DMS 273 (cell line): ENCODE data around the gene CCDC149.

ENCODE experiments used
- DNase-seq: peaks from one replicate; lab custom pipeline; 2025; ENCODE audit not compliant: unreplicated experiment; lab: John Stamatoyannopoulos, UW

CCDC149 gene

DNA sequence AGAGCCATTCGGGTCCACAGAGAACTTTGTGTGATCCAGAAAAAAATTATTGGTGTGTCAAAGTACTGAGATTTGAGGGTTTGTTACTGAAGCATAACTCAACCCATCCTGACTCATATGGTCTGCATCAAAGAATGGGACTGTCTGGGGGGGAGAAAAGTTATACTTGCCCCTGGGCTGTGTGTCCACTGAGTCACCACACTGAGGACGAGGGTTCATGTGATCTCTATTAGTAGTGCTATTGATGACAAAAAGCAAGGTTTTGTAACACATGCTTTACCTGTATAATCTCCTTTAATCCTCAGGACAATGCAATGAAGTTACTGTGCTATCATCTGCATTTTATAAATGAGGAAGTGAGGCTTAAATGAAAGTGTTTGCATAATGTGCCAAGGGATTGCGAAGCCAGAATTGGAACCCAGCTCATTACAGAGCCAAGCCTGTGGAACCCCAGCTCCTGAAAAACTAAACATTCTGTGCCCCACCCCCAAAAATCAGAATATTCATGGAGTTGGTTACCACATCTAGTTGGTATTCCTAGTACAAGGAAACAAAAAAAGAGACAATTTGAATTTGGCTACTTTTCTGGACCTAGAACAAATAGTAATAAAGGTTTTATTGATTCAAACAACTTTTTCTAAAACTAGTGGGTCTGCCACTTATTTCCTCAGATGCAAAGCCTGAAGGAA, 31.2 kb downstream of the CCDC149 start:
- DNase-seq = no peak

DNA sequence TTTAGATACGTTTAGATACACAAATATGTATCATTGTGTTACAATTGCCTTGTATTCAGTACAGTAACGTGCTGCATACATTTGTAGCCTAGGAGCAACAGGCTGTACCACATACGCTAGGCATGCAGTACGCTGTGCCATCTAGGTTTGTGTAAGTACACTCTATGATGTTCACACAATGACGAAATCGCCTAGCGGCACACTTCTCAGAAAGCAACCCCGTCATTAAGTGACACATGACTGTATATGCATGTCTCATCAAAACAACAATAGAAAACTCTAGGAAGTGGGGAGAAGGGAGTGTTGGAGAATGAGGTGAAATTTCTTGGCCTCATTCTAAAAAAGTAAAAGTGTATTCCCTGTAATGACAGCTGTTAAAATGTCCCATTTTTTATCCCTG, 32.7 kb downstream of the CCDC149 start:
- DNase-seq = no peak

DNA sequence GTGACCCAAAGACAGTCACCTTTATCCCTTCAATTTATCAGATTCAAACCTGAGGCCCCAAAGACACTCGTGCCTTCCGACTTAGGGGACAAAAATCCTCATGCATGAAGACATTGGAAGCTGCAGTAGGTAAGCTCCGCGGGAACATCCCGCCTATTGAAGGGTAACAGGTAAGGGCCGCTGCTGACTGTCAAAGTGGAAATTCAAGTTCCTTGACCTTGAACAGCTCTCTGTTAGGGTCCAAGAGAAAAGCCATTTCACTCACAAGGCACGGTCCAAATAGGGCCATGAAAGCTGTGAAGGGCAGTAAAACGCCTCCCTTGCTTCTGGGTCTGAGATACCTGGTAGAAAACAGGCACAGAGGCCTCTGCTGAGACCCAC, 34.2 kb downstream of the CCDC149 start:
- no peak for DNase-seq

DNA sequence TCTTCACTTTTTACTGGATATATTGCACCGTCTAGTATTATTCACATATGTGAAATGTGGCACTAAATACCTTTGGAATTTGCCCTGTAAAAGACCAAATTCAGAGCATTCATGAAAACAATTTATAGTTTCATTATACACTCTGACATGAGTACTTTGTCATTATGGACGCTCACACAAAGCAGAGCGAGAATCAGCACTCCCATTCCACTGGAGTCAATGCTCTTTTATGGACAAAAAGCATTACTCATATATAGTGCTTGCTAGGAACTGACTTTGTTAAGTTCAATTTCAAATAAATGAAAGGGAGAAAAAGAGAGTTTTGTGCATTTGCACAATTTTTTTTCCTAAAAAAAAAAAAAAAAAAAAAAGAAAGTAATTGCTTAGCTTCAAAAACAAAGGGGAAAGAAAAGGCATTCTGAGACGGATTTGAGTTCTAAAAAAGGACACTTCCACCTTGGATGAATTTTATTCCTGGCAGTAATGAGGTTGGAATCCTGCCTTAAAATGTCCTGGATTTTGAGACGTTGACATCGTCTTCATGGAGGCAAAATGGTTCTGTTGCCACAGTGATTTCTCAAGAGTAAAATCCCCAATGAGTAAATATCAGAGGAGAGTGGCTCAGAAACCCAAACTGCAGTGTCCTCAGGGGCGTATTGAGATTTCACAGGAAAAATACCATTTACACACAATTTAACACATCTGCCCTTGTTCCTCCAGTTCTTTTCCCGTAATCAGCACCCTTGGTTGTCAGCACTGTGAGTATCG, 34.8 kb downstream of the CCDC149 start:
- no peak for DNase-seq

DNA sequence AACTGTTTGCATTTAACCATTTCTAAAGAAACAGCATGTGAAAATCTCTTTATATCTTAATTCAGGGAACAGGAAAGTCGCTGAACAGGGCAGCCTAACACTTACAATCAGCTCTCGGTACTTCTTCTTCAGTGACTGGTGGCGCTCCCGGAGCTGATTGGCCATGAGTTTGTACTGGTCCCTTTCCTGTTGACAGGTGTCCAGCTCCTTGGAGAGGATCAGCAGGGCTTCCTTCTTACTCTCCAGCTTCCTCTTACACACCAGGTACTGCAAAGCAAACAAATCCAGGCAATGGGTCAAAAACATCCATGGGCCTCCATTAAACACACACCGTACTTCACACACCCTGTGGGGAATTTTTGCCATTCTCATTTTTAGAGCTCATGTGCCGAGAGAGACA, 36.4 kb downstream of the CCDC149 start:
- no peak for DNase-seq

DNA sequence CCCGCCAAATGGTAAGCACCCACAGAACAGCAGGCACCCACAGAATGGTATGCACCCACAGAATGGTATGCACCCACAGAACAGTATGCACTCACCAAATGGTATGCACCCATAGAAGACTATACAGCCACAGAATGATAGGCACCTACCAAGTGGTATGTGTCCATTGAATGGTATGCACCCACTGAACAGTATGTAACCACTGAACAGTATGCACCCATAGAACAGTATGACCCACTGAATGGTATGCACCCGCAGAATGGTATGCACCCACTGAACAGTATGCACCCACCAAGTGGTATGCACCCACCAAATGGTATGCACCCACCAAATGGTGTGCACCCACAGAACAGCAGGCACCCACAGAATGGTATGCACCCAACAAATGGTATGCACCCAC, 40.1 kb downstream of the CCDC149 start:
- no peak for DNase-seq

DNA sequence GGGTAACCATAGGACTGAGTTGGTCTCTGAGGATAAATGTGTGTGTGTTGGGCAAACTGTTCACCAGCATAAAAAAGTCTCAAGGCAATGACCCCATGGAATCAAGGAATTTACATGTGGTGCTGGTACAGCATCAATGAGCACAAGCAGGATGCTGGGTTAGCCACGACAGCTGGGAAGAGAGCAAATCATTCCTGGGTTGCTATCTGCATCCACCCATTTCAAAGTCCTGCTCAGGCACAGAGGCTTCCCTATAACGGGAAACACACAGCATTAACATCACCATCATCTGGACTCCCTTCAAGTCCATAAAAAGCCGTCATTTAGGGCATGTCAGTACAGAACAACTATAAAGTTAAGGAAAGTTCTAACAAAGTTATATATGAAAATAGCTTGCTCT, 41.6 kb downstream of the CCDC149 start:
- DNase-seq = no peak

DNA sequence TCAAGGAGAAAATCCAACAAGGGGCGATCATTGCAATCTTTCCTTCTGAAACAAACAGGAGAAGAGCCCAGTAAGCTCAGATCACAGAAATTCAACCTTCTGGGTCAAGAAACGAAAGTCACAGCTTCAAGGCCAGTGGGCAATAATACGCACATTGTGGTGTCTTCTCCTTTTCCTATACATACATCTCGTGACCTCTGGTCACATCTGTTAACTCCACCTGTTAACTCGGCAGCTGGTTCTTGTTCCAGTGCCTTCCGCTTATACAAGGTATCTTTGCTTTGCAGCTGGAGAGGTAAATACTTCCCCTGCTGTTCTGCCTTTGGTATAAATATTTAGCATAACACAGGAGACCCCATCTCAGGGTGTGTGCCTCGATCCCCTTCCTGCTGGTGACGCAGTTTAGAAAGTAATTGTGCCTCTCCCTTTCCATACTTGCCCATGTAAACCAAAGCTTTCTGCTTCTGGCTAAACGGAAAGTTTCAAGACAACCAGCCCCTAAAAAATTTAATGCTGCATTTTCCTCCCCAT, 45.0 kb downstream of the CCDC149 start:
- DNase-seq = no peak

DNA sequence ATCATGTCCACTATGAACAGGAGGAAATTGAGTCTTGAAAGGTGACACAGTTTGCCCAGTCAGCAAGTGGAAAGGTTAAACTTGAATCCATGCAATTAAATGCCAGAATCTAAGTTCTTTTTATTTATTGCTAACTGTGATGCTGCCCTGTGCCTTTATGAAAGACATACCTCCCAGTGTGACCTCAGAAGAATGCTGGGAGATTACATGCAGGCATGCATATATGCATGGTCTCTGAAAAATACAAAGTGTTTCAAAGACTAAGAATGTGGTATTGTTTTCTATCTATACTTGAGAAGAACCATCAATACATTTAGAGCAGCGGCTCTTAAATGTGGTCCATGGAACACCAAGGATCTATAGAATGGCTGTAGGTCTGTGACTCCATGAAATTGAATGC, 45.6 kb downstream of the CCDC149 start:
- DNase-seq = no peak

DNA sequence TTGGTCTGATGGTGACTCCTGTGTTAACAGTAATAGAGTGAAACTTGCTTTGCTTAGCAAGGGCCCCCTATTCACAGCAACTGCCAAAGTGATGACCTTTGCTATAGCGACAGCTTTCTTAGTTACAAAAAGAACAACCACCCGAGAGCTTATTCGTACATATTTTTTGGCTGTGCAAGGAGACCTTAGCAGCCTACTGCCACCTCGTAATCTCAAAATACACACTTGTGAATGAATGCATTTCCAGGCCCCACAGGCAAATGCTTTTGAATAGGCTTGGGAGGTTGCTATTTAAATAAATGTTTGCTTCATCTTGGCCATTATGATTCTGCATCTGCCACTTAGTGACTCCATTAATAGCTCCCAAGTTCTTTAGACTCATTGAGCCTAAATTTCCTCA, 47.4 kb downstream of the CCDC149 start:
- DNase-seq = no peak

DNA sequence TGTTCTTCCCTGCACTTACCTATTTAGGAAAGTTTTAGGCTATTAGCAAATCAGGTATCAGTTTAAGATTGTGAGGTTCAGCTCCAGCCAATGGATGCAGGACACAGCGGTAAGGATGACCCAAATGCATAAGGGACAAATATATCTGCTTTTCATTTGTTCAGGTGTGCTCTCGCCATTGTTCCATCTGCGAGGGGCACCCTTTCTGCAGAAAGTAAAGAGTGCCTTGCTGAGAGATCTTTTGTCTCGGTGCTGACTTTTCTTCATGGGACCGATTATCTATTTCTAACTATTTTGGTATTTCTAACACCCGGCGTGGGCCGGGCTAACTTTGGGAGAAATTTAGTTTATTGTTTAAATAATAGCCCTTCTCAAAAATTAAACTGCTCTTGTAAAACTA, 49.0 kb downstream of the CCDC149 start:
- DNase-seq = no peak

DNA sequence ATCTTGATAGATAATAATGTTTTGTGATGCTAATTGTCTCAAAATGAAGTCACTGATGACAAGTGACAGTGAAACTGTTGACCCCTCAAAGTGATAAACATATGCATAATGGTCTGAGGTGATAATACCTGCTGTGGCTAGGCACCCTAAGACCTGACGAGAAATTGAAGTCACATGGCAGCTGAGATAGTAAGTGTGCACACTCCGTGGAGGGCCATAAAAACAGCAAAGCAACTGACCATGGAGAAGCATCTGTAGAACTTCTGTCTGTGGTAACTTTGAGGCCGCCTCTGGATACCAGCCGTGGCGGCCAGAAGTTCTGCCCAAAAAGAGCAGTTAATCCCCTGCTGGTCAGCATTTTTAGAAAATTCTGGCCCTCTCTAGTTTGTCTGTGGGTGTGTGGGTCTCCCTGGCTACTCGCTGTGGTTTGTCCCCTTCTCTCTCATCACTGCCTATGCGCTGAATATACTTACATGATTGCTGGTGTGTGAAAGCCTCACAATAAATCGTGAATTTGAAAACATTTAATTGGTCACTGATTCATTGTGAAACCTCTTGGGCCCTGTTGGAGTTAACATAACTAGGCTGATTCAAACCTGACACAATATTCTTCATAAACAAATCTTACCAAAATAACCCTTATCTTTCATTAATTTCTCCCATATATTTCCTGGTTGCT, 50.6 kb downstream of the CCDC149 start:
- no peak for DNase-seq

DNA sequence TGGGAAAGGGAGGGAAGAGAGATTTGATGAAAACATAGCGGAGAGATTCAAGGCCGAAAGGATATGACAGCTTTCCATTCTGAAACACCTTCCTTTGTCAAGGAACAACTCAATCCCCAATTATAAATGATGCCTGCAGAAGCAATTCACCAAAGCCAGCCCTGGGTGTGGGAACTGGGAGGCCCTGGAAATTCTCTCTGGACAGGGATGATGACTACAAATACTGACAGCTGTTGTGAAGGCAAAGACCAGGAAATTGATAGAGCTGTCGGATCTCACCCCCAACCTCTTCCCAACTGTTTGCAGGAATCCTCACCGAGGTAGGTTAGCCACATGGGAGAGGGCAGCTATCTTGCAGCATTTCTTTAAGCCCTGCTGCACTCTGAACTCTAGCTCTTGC, 54.3 kb downstream of the CCDC149 start:
- no peak for DNase-seq

DNA sequence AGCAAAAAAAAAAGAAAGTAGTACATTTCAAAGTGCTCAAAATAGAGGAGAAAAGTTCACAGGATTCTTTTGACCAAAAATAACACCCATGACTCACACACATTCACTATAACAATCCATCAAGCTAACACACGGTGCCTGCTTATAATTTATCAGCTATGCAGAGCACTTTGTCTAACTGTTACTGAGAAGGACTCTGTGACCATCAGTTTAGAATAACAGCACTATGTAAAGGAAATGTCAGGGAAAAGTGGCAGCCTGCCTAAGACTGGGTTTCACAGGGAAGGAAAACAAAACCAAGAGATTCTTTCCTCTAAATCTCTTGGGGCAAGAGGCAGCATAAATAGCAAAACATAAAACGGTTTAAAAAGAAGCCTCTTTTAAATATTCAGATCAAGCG, 54.8 kb downstream of the CCDC149 start:
- no peak for DNase-seq

DNA sequence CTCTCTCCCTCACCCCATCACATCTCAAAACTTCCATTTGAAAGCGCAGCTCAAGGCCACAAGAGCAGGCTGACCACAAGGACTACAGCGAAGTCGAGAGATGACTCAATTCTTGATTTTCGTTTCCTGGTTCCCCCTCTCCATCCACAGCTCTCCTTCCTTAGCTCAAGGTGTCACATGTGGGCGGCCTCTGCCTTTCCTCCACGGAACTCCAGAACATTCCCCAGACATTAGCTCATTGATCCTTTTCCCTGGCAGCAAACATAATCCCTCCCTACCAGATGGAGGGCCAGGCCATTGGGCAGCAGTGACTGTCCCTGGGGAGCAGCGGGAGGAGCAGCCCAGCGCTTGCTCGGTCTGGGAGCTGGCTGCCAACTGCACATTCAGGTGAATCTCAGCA, 56.3 kb downstream of the CCDC149 start:
- DNase-seq = no peak

DNA sequence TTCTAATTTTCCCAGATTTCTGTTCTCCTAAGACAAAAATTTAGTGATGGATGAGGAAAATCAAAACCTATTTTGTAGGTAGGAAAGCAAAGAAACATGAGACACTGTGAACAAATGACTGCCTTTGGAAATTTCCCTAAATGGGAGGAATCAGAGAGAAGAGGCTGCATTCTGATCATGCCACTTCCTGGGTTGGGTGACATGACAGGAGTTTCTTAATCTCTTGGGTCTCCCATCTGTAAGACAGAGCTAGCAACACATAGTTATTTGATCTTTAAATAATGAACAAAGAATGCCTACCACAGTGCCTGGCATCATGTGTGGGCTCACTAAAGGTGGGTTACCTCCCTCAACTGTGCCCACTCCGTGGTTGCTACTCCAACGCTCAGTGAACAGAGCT, 57.1 kb downstream of the CCDC149 start:
- no peak for DNase-seq

DNA sequence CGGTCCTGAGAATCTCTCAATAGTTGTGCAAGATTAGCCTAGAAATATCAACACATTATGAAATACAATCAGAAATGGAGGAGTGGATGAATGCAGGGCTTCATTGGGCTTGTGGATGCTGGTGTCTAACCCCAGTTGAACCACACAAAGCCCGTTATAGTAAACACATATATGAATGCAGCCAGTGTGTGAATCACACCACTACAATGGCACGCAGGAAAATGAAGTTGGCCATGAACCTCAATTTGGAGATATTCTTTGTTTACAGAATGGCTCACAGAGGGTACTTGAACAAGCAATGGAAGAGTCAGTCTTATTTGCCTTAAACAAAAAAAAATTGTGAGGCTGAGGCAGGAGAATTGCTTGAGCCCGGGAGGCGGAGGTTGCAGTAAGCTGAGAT, 59.7 kb downstream of the CCDC149 start:
- no peak for DNase-seq

DNA sequence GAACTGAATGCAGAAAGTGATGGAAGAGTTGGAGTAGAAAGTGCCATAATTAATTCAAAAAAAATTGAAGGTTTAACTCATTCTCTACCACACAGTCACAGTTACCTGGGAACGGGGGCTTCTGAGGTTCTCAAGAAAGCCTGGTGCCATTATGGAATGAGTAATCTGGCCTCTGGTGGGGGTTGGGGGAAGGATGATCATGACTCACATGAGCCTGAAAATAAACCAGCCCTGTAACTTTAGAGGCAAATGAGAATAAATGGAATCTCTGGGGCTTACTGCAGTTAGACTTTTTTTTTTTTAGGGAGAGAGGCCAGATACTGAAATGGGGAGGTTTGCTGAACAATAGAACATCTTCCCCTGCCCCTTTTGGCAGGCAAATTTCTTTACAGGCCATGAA, 62.2 kb downstream of the CCDC149 start:
- DNase-seq = no peak

DNA sequence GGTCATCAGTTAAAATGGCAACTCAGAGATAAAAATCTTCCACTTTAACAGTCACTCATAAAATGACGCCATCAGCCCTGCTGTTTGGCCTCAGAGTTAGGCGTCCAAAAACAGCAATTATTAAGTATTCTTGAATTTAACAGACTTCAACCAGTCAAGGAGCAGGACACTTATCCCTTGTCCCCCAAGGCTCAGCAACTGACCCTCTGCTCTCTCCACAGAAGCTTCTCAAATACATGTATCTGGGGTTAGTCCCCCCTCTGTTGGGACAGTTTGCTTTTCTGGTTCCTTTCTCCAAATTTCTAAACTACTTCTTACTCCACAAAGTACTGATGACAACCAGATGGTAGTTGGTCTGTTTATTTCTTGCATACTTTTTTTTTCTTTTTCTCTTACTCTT, 63.1 kb downstream of the CCDC149 start:
- no peak for DNase-seq

DNA sequence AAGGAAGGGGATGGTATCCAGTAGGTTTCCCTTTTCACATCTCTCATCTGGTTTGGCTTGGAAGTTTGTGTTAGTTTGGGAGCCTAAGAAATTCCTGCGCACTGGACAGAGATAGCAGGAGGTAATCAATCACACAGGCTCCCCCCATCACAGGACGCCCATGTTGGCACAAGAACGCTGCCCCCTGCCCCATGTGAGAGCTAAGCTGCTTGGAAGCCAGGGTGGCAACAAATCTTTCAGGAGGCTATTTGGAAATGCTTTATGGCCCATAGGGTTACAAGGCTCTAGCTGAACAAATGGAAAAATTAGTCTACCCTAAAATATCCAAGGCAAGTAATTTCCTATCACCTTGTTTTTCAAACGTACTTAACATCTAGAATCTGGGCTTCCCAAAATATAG, 63.5 kb downstream of the CCDC149 start:
- DNase-seq = no peak

DNA sequence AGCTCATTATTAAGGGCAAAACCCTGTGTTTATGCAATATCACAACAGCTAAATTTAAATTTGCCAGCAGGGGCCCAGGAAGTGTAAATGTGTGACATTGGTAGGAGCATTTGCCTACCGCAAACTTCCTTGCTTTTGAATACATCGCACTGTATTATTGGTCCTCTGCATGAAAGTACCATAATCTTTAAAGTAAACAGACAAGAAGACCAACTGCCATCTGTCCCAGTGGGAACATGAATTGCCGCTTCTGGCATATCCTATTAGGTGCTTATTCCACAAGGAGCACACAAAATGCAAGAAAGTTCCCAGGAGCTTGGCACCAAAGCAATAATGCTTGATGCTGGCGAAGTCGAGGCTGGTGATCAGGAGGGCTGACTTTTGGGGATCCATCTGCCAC, 66.1 kb downstream of the CCDC149 start:
- no peak for DNase-seq

DNA sequence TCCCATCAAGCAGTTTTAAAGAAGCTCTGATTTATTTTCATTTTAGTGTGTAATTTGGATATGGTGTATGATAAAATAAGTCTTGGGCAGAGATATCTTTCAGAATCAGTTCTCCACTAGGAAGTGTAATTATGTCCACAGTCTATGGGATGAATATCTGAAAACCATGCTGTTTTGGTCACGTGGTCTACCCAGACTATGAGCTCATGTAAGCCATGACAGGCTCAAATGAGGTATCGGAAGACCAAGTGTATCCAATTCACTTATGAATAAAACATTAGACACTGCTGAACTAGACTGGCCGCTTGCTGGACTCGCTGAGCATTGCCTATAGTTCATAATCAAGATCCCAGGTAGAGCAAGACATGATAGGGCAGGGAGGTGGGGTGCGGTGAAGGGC, 66.9 kb downstream of the CCDC149 start:
- no peak for DNase-seq
